CD4-positive, alpha-beta T cell treated with Interleukin-2 at 100 ng/mL for 4 hours (primary cell): ENCODE results near the gene ZNF830.
"Not testable (repeated sequence)": the region's sequence is repeated elsewhere in the genome, so short reads cannot be mapped to it uniquely, and the experiment has no call there.

ENCODE experiments used
- DNase-seq: peaks from one replicate; pipeline ENCODE4 v3.0.0-alpha.2; 2020; ENCODE audit warnings: low spot score

Gene ZNF830

GRCh38 chr17:34991606-34992005 is 30.3 kb downstream of the ZNF830 start:
- DNase-seq, result no peak

GRCh38 chr17:34993031-34993430 is 31.7 kb downstream of the ZNF830 start:
- DNase-seq, result no peak

- no peak for DNase-seq
Observed at GRCh38 chr17:34996422-34997285, 35.3 kb downstream of the ZNF830 start.

- no peak for DNase-seq
Observed at GRCh38 chr17:34997355-34997862, 36.1 kb downstream of the ZNF830 start.

- peak; percentile 83 for DNase-seq
Observed at GRCh38 chr17:34998205-34998604, 36.9 kb downstream of the ZNF830 start.

- no peak for DNase-seq
Observed at GRCh38 chr17:34999456-34999855, 38.1 kb downstream of the ZNF830 start.

GRCh38 chr17:35000965-35001364 is 39.6 kb downstream of the ZNF830 start:
- DNase-seq, result not testable (repeated sequence)

GRCh38 chr17:35001549-35001948 is 40.2 kb downstream of the ZNF830 start:
- no peak for DNase-seq

GRCh38 chr17:35002876-35003551 is 41.7 kb downstream of the ZNF830 start:
- DNase-seq, result no peak

- no peak for DNase-seq
Observed at GRCh38 chr17:35003778-35004177, 42.4 kb downstream of the ZNF830 start.

GRCh38 chr17:35006345-35006744 is 45.0 kb downstream of the ZNF830 start:
- DNase-seq, result no peak

GRCh38 chr17:35006961-35007360 is 45.6 kb downstream of the ZNF830 start:
- no peak for DNase-seq

GRCh38 chr17:35010093-35010492 is 48.8 kb downstream of the ZNF830 start:
- no peak for DNase-seq

- DNase-seq, result no peak
Observed at GRCh38 chr17:35011671-35012216, 50.4 kb downstream of the ZNF830 start.
